ENCODE measurements around the gene TNS3. TPM values are rescaled to one million over a fixed set of nuclear protein-coding genes. Genes with fewer than 3 reads are reported as not detected.
A peak's percentile ranks its signal among the peaks of the same experiment; 100 is the strongest.

TNS3 gene
- total RNA-seq, 1 donor from 2014 or later = 426 TPM

DNA sequence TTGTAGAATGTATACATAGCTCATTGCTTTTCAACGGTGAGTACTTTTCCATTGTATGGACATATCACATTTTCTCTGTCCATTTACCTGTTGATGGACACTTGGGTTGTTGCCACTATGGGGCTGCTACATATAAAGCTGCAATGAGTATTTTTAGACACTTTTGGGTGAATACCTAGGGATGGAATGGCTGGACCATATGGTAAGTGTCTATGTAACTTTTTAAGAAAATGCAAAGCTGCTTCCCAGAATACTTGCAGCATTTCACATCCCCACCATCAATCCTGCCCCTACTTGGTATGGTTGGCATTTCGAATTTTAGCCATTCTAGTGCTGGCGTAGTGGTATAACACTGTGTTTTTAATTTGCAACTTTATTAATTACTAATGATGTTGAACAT, 274.6 kb downstream of the TNS3 start:
- Mint-ChIP-seq H3K4me1 (ENCODE audit: low read depth) (peaks cover 57% of the 10 kb centered on the region), H3K36me3 (ENCODE audit: low read depth) (peaks cover 50% of the 10 kb centered on the region), H3K4me3 (ENCODE audit: unreplicated experiment) (no peak overlapping the region), H3K27ac (ENCODE audit: unreplicated experiment) (no peak overlapping the region), H3K27me3 (ENCODE audit: low read depth) (no peaks in the 10 kb centered on the region), H3K9me3 (ENCODE audit: low read depth) (peaks cover 6% of the 10 kb centered on the region)
- TF ChIP-seq, protein P1, sequence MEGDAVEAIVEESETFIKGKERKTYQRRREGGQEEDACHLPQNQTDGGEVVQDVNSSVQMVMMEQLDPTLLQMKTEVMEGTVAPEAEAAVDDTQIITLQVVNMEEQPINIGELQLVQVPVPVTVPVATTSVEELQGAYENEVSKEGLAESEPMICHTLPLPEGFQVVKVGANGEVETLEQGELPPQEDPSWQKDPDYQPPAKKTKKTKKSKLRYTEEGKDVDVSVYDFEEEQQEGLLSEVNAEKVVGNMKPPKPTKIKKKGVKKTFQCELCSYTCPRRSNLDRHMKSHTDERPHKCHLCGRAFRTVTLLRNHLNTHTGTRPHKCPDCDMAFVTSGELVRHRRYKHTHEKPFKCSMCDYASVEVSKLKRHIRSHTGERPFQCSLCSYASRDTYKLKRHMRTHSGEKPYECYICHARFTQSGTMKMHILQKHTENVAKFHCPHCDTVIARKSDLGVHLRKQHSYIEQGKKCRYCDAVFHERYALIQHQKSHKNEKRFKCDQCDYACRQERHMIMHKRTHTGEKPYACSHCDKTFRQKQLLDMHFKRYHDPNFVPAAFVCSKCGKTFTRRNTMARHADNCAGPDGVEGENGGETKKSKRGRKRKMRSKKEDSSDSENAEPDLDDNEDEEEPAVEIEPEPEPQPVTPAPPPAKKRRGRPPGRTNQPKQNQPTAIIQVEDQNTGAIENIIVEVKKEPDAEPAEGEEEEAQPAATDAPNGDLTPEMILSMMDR (IDR thresholded peaks at IDR 0.05) = no peak
- DNase-seq (ENCODE audit: low spot score) = no peak

DNA sequence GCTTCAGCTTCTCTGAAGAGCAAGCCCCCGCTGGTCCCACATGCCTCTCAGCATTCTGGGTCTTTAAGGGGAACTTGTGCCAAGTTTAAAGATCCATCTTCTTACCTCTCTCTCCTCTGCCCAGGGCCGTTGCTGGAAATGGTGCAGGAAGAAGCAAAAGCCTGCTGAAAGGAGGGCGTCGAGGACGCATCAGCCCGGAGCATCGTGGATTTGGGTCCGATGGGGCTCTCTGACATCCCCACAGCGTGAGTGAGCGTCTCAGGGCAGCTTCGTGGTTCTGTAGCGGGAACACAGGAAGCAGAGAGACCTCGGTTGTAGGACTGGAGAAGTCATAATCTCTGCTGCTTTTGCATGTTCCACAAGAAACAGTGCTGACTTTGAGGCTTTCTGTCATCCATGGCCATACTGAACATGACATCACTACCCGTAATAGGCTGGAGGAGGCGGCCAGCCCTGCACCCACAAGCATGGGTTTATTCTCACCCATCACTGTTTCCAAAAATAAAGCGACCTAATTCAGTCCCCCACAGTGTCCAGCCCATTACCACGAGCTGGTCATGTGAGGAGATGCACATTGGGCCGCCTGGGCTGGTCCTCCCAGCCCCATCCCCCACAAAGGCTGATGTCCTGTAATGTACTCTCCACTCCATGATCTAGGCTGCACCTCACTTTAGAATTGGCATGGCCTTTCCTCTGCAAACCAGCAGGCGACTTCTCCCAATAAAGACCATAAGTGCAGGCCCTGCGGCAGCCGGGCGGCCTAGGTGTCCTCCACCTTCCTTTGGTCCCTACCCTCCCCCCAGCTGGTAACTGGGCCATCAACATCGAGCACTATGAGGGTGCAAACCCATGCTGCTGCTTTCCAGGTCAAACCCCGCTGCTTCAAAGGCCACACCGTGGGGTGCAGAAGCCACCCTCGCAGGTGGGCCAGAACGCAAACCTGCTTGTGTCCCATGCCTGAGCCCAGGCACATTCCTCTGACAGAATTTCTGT, 276.9 kb downstream of the TNS3 start:
- DNase-seq (ENCODE audit: low spot score) = no peak
- Mint-ChIP-seq H3K9me3 (ENCODE audit: low read depth) (peaks cover 6% of the 10 kb centered on the region), H3K4me3 (ENCODE audit: unreplicated experiment) (no peak overlapping the region), H3K27ac (ENCODE audit: unreplicated experiment) (peak overlapping the region; percentile 45), H3K27me3 (ENCODE audit: low read depth) (no peaks in the 10 kb centered on the region), H3K4me1 (ENCODE audit: low read depth) (peaks cover 64% of the 10 kb centered on the region), H3K36me3 (ENCODE audit: low read depth) (peaks cover 56% of the 10 kb centered on the region)
- TF ChIP-seq, protein P1 (IDR thresholded peaks at IDR 0.05) = no peak

DNA sequence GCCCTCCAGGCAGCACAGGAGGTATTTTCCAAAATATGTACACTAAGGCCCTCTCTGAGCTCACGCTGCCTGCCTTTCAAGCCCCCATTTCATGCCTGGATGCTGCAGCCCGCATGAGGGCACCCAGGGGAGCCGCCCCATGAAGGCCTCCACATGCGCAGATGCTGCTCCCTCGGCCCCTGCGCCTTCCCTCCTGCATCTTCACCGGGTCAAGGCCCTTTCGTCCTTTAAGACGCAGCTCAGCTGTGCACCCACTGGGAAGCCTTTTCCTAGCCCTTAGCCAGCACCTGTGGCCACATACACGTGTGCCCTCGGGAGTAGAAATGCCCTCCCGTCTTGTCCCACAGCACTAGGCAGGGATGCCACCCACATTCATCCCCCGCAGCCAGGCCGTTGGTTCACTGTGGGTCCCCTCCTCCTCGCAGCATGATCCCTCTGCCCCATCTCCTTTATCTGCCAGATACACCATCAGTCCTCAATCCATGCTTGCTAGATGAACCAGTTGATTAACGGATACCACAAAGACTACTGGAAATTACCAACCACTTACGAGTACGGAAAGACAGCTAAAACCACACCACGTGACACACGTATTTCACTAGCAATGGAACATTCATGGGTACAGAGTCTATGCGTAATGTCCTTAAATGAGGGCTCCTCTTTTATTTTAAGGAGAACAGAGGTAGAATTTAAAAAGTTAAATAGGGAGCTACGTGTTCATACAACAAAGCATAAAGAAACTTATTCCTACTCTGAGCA, 278.0 kb downstream of the TNS3 start:
- no peaks in the 10 kb centered on the region for H3K27me3 Mint-ChIP-seq (ENCODE audit: low read depth)
- peaks cover 68% of the 10 kb centered on the region for H3K4me1 Mint-ChIP-seq (ENCODE audit: low read depth)
- TF ChIP-seq, protein P1 (IDR thresholded peaks at IDR 0.05) = no peak
- no peak overlapping the region for H3K4me3 Mint-ChIP-seq (ENCODE audit: unreplicated experiment)
- H3K9me3 Mint-ChIP-seq (ENCODE audit: low read depth) = peaks cover 3% of the 10 kb centered on the region
- no peak for DNase-seq (ENCODE audit: low spot score)
- H3K27ac Mint-ChIP-seq (ENCODE audit: unreplicated experiment) = no peak overlapping the region
- peaks cover 49% of the 10 kb centered on the region for H3K36me3 Mint-ChIP-seq (ENCODE audit: low read depth)

DNA sequence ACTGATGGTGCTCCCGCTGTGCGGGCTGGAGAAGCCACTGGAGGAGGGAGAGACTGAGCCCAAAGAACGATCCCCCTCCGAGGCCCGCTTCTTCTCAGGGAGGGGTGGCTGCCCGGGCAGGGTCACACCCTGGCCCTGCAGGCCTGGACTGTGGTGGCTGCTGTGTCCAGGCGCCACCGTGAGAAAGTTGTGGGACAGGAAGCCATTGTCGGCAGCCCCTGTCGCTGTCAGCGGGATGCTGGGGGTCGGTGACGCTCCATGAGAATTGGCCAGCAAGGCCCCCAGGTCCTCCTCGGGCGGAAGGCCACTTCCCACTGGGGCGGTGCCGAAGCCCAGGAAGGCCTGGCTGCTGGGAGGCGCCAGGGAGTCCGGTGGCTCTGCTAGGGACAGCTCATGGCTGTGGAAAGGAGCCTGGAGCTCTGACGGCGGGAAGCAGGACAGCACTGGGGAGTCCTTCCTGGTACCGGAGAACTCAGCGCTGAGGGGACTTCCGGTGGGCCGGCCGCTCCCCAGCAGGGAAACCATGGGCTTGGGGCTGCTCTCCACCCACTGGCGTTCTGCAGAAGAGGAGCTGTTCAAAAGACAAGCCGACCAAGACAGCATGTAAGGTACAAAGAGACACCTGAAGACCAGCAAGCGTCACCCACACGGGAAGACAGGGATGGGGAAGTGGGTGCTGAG, 278.8 kb downstream of the TNS3 start:
- Mint-ChIP-seq H3K4me1 (ENCODE audit: low read depth) (peaks cover 68% of the 10 kb centered on the region), H3K4me3 (ENCODE audit: unreplicated experiment) (no peak overlapping the region), H3K27me3 (ENCODE audit: low read depth) (no peaks in the 10 kb centered on the region), H3K27ac (ENCODE audit: unreplicated experiment) (no peak overlapping the region), H3K9me3 (ENCODE audit: low read depth) (no peaks in the 10 kb centered on the region), H3K36me3 (ENCODE audit: low read depth) (peaks cover 42% of the 10 kb centered on the region)
- no peak for DNase-seq (ENCODE audit: low spot score)
- TF ChIP-seq, protein P1 (IDR thresholded peaks at IDR 0.05) = no peak

DNA sequence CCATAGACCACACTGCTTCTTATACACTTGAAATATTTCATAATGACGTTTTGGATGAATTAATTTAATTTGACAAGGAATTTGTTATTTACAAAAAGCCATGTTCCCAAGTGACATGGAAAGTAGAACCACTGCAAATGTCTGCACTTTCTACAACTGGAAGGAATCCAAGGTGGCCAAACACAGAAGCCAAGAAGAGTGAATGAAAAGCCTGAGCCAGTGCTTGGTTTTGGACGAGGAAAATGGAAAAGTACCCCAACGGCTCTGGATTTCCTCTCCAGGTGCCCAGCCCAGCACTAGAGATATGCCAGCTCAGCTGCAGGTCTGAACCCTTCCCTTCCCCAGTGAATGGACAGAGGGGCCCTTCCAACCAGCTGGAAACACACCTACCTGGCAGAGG, 279.4 kb downstream of the TNS3 start:
- Mint-ChIP-seq H3K9me3 (ENCODE audit: low read depth) (no peaks in the 10 kb centered on the region), H3K27me3 (ENCODE audit: low read depth) (no peaks in the 10 kb centered on the region), H3K27ac (ENCODE audit: unreplicated experiment) (no peak overlapping the region), H3K4me3 (ENCODE audit: unreplicated experiment) (no peak overlapping the region), H3K4me1 (ENCODE audit: low read depth) (peaks cover 67% of the 10 kb centered on the region), H3K36me3 (ENCODE audit: low read depth) (peaks cover 41% of the 10 kb centered on the region)
- TF ChIP-seq, protein P1 (IDR thresholded peaks at IDR 0.05) = no peak
- no peak for DNase-seq (ENCODE audit: low spot score)

Measured in chondrocyte (in vitro differentiated cells).